Measurements from ENCODE around the gene DRC7. TPM values are rescaled to one million over a fixed set of nuclear protein-coding genes. Genes with fewer than 3 reads are reported as not detected.

The DRC7 gene
- total and polyA plus RNA-seq, 7 donors, result not detected

GRCh38 chr16:57755726-57756423 is 61.3 kb downstream of the DRC7 start:
- Histone ChIP-seq H3K36me3 (ENCODE audit: insufficient read depth in 1 of 2, low read depth in 1 of 2) (peaks cover 0 to 38% of the 10 kb centered on the region in 2 donors), H3K9me3 (no peaks in the 10 kb centered on the region), H3K4me1 (peaks cover 5% of the 10 kb centered on the region), H3K27me3 (ENCODE audit: insufficient read depth in 3 of 3, low read length in 2 of 3) (no peaks in the 10 kb centered on the region), H3K27ac (no peak overlapping the region), H3K4me3 (no peak overlapping the region)
- intact Hi-C loops (cut with DNase I), result loop anchor here (5.0 to 10.0 kb wide), 3 partner anchors 106 to 249 kb away; partner anchors contain the start of genes USB1 (in 2 of the 2) and ZNF319 (in 2 of the 2)
- TF ChIP-seq CTCF (IDR thresholded peaks at IDR 0.05), result no peak
- DNase-seq (peak in 1 of 2 donors; percentile 4), ATAC-seq (no peak)
- WGBS, 3 donors, result 84 to 85% (median 85%) methylated on average over 18 of the region's 18 CpGs

GRCh38 chr16:57756424-57757325 is 62.1 kb downstream of the DRC7 start:
- ATAC-seq (peak in 2 of 4 donors; percentile 4 to 10), DNase-seq (peak in 1 of 2 donors; percentile 13)
- no peaks in the 10 kb centered on the region for H3K27me3 ChIP-seq (ENCODE audit: insufficient read depth in 3 of 3, low read length in 2 of 3)
- H3K4me1 ChIP-seq, result peaks cover 5% of the 10 kb centered on the region
- intact Hi-C loops (cut with DNase I), result loop anchor here (1.0 to 10.0 kb wide), 4 partner anchors 106 to 248 kb away; partner anchors contain the start of genes USB1 (in 2 of the 2) and ZNF319 (in 2 of the 2)
- no peak overlapping the region for H3K4me3 ChIP-seq
- no peak overlapping the region for H3K27ac ChIP-seq
- WGBS, 3 donors, result 81 to 83% (median 83%) methylated on average over 12 to 15 of the region's 15 CpGs
- peaks cover 0 to 32% of the 10 kb centered on the region in 2 donors for H3K36me3 ChIP-seq (ENCODE audit: insufficient read depth in 1 of 2, low read depth in 1 of 2)
- no peaks in the 10 kb centered on the region for H3K9me3 ChIP-seq
- TF ChIP-seq CTCF (IDR thresholded peaks at IDR 0.05), result no peak

- ATAC-seq, result peak; percentile 88 to 96 (median 92)
- intact Hi-C loops (cut with DNase I), result loop anchor here (1.0 to 10.0 kb wide), 4 partner anchors 105 to 247 kb away; partner anchors contain the start of genes USB1 (in 2 of the 2) and ZNF319 (in 2 of the 2)
- no peak overlapping the region for H3K4me3 ChIP-seq
- peak; percentile 87 to 93 for DNase-seq
- no peaks in the 10 kb centered on the region for H3K9me3 ChIP-seq
- no peak overlapping the region for H3K27ac ChIP-seq
- H3K27me3 ChIP-seq (ENCODE audit: insufficient read depth in 3 of 3, low read length in 2 of 3), result no peaks in the 10 kb centered on the region
- peak; percentile 98 for TF ChIP-seq CTCF (IDR thresholded peaks at IDR 0.05)
- peaks cover 0 to 25% of the 10 kb centered on the region in 2 donors for H3K36me3 ChIP-seq (ENCODE audit: insufficient read depth in 1 of 2, low read depth in 1 of 2)
- WGBS, 3 donors, result 54 to 73% (median 59%) methylated on average over 9 to 11 of the region's 11 CpGs
- H3K4me1 ChIP-seq, result peaks cover 5% of the 10 kb centered on the region
Observed at GRCh38 chr16:57757326-57757786, 62.8 kb downstream of the DRC7 start.

GRCh38 chr16:57757883-57758282 is 63.3 kb downstream of the DRC7 start:
- H3K4me3 ChIP-seq, result no peak overlapping the region
- DNase-seq, result peak in 1 of 2 donors; percentile 3
- H3K27ac ChIP-seq, result no peak overlapping the region
- intact Hi-C loops (cut with DNase I), result loop anchor here (1.0 to 10.0 kb wide), 4 partner anchors 104 to 247 kb away; partner anchors contain the start of genes USB1 (in 2 of the 2) and ZNF319 (in 2 of the 2)
- WGBS, 3 donors, result 81 to 93% (median 92%) methylated on average over 7 of the region's 7 CpGs
- no peak for TF ChIP-seq CTCF (IDR thresholded peaks at IDR 0.05)
- H3K9me3 ChIP-seq, result no peaks in the 10 kb centered on the region
- peaks cover 5% of the 10 kb centered on the region for H3K4me1 ChIP-seq
- no peak for ATAC-seq
- H3K36me3 ChIP-seq (ENCODE audit: insufficient read depth in 1 of 2, low read depth in 1 of 2), result peaks cover 0 to 20% of the 10 kb centered on the region in 2 donors
- H3K27me3 ChIP-seq (ENCODE audit: insufficient read depth in 3 of 3, low read length in 2 of 3), result no peaks in the 10 kb centered on the region

Data from psoas muscle (tissue), 8 donors.